ENCODE measurements around the gene CACNA1C.

The CACNA1C gene

DNA sequence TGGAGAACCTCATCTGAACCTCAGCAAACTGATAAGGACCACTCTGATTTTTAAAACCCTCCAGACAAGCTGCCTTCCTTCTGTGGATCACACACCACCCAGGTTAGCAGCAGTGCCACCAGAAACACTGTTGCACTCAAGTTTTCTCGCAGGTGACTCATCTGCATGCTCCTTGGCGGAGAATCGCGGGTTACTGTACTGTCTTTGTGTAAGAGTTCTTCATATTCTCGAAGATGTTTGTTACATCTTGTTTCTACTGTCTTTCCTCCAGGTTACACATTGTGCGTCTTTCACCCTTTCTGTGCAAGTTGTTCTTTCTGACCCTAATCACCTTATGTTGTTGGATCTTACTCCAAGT is 331.2 kb downstream of the CACNA1C start:
- no peaks in the 10 kb centered on the region for H3K36me3 ChIP-seq (replicated peaks)
- no peak overlapping the region for H3K4me3 ChIP-seq (ENCODE audit: low read depth, low read length)
- TF ChIP-seq, protein P1, sequence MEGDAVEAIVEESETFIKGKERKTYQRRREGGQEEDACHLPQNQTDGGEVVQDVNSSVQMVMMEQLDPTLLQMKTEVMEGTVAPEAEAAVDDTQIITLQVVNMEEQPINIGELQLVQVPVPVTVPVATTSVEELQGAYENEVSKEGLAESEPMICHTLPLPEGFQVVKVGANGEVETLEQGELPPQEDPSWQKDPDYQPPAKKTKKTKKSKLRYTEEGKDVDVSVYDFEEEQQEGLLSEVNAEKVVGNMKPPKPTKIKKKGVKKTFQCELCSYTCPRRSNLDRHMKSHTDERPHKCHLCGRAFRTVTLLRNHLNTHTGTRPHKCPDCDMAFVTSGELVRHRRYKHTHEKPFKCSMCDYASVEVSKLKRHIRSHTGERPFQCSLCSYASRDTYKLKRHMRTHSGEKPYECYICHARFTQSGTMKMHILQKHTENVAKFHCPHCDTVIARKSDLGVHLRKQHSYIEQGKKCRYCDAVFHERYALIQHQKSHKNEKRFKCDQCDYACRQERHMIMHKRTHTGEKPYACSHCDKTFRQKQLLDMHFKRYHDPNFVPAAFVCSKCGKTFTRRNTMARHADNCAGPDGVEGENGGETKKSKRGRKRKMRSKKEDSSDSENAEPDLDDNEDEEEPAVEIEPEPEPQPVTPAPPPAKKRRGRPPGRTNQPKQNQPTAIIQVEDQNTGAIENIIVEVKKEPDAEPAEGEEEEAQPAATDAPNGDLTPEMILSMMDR (IDR thresholded peaks at IDR 0.05; ENCODE audit: low read depth, low read length, missing control alignments), result no peak
- DNase-seq, result no peak
- peaks cover 2% of the 10 kb centered on the region for H3K27me3 ChIP-seq (replicated peaks)
- no peak overlapping the region for H3K27ac ChIP-seq
- in situ Hi-C loops (cut with HindIII; ENCODE audit: low pct_ligation_motif_present, low sequenced_read_pairs), result no loop called here

DNA sequence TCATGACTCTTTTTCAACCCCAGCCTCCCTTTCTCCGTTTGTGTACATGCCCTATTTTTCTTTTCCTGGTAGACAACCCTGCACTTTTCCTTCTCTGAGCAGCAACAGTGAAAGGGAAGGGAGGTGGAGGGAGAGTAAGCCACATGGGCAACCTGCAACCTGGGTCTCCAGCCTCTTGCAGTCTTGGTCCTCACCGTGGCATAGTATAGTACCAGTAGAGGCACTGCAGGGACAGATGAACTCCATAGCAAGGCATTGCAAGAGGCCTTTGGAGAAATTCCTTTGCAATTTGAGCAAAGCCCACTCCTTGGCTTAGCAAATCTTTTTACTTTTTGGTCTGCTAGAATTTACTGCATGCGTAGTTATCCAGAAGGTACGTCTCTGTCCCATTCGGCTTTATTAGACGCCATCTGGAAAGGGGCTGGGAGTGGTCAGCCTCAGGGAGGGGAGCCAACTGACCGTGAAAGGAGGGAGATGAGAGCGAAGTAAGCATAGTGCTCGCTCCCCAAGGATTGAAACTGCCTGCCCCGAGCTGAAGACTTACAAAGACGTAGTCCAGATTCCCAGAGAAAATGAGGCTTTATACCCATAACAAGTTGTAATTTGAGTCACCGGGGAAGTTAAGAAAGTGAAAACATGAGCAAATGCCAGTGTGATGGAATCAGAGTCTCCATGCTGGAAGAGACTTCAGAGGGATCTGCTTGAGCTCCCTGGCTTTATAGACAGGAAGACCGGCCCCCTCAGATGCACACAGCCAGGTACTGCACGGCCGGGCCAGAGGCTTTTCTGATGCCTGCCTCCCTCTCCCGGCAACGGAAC is 332.0 kb downstream of the CACNA1C start:
- in situ Hi-C loops (cut with HindIII; ENCODE audit: low pct_ligation_motif_present, low sequenced_read_pairs), result no loop called here
- DNase-seq, result peak; percentile 51
- Histone ChIP-seq H3K27ac (no peak overlapping the region), H3K4me3 (ENCODE audit: low read depth, low read length) (no peak overlapping the region), H3K27me3 (replicated peaks) (peaks cover 2% of the 10 kb centered on the region), H3K36me3 (replicated peaks) (no peaks in the 10 kb centered on the region)
- TF ChIP-seq, protein P1 (IDR thresholded peaks at IDR 0.05; ENCODE audit: low read depth, low read length, missing control alignments), result peak; percentile 5

DNA sequence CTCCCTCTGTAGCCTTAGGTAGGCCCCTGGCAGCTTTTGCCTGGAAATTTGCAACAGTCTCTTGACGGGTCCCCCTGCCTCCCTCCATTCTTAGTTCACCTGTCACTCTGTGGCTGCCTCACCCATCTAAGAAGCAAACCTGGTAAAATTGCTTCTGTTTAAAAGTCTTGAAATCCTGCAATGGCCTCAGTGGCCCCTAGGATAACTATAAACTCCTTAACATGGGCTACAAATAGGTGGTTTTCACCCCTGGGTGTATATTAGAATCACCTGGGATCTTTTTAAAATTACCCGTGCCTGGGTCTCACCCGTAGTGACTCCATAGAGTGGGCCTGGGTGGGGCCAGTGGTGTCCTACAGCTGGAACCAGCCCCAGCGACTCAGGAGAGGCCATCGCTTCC is 332.7 kb downstream of the CACNA1C start:
- Histone ChIP-seq H3K4me3 (ENCODE audit: low read depth, low read length) (no peak overlapping the region), H3K36me3 (replicated peaks) (no peaks in the 10 kb centered on the region), H3K27me3 (replicated peaks) (peaks cover 2% of the 10 kb centered on the region), H3K27ac (no peak overlapping the region)
- in situ Hi-C loops (cut with HindIII; ENCODE audit: low pct_ligation_motif_present, low sequenced_read_pairs), result no loop called here
- DNase-seq, result no peak
- TF ChIP-seq, protein P1 (IDR thresholded peaks at IDR 0.05; ENCODE audit: low read depth, low read length, missing control alignments), result no peak

DNA sequence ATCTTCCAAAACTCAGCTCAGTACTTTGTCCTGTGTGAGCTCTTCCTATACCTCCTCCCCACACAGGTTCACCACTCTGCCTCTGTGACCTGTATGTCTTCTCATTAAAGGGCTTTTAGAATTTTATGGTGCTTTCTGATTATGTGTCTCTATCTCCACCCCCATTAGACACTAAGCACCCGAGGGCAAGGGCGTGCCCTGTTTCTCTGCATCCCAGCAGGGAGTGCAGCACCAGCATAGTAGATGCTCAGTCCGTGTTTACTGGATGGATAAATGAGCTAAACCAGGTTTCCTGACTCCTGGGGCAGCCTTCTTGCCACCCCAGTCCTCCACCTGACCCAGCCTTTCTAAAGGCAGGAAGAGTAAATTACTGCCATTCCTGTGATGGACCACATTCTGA is 333.8 kb downstream of the CACNA1C start:
- H3K4me3 ChIP-seq (ENCODE audit: low read depth, low read length), result no peak overlapping the region
- TF ChIP-seq, protein P1 (IDR thresholded peaks at IDR 0.05; ENCODE audit: low read depth, low read length, missing control alignments), result no peak

DNA sequence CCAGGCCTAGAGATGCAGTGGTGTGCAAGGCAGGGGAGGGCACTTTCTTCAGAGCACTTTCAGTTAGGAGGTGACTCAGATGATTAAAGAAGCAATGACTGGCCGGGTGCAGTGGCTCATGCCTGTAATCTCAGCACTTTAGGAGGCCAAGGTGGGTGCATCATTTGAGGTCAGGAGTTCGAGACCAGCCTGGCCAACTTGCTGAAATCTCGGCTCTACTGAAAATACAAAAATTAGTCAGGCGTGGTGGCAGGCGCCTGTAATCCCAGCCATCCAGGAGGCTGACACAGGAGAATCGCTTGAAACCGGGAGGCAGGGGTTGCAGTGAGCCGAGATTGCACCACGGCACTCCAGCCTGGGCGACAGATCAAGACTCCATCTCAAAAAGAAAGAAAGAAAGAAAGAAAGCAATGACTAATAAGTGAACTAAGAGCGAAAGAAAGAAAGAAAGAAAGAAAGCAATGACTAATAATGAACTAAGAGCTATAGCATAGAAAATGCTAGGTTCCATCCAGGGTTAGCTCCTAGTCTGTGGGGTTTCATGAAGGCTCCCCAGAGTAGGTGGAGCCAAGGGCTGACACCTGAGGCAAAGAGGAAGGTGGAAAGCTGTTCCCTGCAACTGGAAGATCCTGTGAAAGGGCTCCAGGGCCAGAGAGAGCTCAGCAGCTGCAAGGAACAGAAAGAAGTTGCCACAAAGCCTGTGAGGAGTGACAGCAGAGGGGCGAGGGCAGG is 334.5 kb downstream of the CACNA1C start:
- no peaks in the 10 kb centered on the region for H3K36me3 ChIP-seq (replicated peaks)
- no peak for DNase-seq
- no peak overlapping the region for H3K4me3 ChIP-seq (ENCODE audit: low read depth, low read length)
- no peak overlapping the region for H3K27ac ChIP-seq
- H3K27me3 ChIP-seq (replicated peaks), result no peaks in the 10 kb centered on the region
- in situ Hi-C loops (cut with HindIII; ENCODE audit: low pct_ligation_motif_present, low sequenced_read_pairs), result no loop called here
- TF ChIP-seq, protein P1 (IDR thresholded peaks at IDR 0.05; ENCODE audit: low read depth, low read length, missing control alignments), result no peak

More for the DNA sequence above, 333.8 kb downstream of the CACNA1C start:
- H3K36me3 ChIP-seq (replicated peaks), result no peaks in the 10 kb centered on the region
- DNase-seq, result no peak
- in situ Hi-C loops (cut with HindIII; ENCODE audit: low pct_ligation_motif_present, low sequenced_read_pairs), result no loop called here
- H3K27ac ChIP-seq, result no peak overlapping the region
- peaks cover 2% of the 10 kb centered on the region for H3K27me3 ChIP-seq (replicated peaks)

Measured in brain microvascular endothelial cell (primary cell).